PFSK-1 (cell line): ENCODE results near the gene LONP1.

Experiments used
- FOXP2 ChIP-seq: optimal IDR thresholded peaks from 2 replicates; pipeline ENCODE3; 2011; ENCODE audit warnings: borderline replicate concordance, control low read depth, inconsistent platforms; ENCODE audit not compliant: insufficient read depth; ENCODE audit errors: extremely low read length, extremely low read depth
- POLR2AphosphoS5 ChIP-seq: IDR thresholded peaks from 2 replicates; pipeline ENCODE4 v1.6.1; 2012; ENCODE audit warnings: low read depth, mild to moderate bottlenecking, control low read depth, low read length, moderate library complexity
- SIN3A ChIP-seq: IDR thresholded peaks from 2 replicates; pipeline ENCODE4 v1.6.1; 2012; ENCODE audit warnings: mild to moderate bottlenecking, low read length, moderate library complexity, borderline replicate concordance; ENCODE audit not compliant: insufficient read depth
- TAF1 ChIP-seq: IDR thresholded peaks from 2 replicates; pipeline ENCODE4 v1.6.1; 2012; ENCODE audit warnings: low read length, control low read depth, borderline replicate concordance; ENCODE audit not compliant: insufficient read depth
- TF ChIP-seq, protein P1 (sequence below), 2 experiments: IDR thresholded peaks; 2 replicates each; pipeline versions ENCODE4 v1.6.1 to v1.8.0; 2011 to 2012; ENCODE audit warnings: low read depth in 2 of 2, low read length in 2 of 2, control low read depth in 1 of 2, inconsistent platforms in 1 of 2, mild to moderate bottlenecking in 1 of 2, moderate library complexity in 1 of 2; ENCODE audit not compliant: insufficient read depth in 1 of 2

LONP1 gene

DNA sequence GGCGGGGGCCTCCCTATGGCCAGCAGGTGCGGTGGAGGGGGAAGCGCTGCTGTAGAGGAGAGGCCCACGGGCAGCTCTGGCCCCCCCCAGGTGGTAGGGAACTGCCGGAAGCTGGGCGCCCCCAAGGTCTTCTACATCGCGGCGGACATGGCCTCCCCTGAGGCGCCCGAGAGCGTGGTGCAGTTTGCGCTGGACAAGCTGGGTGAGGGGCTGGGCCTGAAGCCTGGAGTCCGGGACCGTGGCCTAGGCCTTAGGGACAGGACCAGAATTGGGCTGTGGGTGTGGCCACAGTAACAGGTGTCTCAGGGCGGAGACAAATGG lies 33.7 kb downstream of the LONP1 start:
- TF ChIP-seq SIN3A, result no peak
- TF ChIP-seq POLR2AphosphoS5, result no peak
- no peak for TF ChIP-seq TAF1
- no peak for TF ChIP-seq FOXP2
- TF ChIP-seq, protein P1, sequence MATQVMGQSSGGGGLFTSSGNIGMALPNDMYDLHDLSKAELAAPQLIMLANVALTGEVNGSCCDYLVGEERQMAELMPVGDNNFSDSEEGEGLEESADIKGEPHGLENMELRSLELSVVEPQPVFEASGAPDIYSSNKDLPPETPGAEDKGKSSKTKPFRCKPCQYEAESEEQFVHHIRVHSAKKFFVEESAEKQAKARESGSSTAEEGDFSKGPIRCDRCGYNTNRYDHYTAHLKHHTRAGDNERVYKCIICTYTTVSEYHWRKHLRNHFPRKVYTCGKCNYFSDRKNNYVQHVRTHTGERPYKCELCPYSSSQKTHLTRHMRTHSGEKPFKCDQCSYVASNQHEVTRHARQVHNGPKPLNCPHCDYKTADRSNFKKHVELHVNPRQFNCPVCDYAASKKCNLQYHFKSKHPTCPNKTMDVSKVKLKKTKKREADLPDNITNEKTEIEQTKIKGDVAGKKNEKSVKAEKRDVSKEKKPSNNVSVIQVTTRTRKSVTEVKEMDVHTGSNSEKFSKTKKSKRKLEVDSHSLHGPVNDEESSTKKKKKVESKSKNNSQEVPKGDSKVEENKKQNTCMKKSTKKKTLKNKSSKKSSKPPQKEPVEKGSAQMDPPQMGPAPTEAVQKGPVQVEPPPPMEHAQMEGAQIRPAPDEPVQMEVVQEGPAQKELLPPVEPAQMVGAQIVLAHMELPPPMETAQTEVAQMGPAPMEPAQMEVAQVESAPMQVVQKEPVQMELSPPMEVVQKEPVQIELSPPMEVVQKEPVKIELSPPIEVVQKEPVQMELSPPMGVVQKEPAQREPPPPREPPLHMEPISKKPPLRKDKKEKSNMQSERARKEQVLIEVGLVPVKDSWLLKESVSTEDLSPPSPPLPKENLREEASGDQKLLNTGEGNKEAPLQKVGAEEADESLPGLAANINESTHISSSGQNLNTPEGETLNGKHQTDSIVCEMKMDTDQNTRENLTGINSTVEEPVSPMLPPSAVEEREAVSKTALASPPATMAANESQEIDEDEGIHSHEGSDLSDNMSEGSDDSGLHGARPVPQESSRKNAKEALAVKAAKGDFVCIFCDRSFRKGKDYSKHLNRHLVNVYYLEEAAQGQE (IDR thresholded peaks at IDR 0.05; ENCODE audit: insufficient read depth in 1 of 2, low read depth in 2 of 2, low read length in 2 of 2), result no peak

- no peak for TF ChIP-seq SIN3A
- no peak for TF ChIP-seq POLR2AphosphoS5
- TF ChIP-seq TAF1, result no peak
- TF ChIP-seq, protein P1 (IDR thresholded peaks at IDR 0.05; ENCODE audit: insufficient read depth in 1 of 2, low read depth in 2 of 2, low read length in 2 of 2), result no peak
- TF ChIP-seq FOXP2, result no peak
Observed at GRCh38 chr19:5684694-5685430, 35.1 kb downstream of the LONP1 start.

GRCh38 chr19:5683177-5683886 lies 36.6 kb downstream of the LONP1 start:
- TF ChIP-seq SIN3A, result no peak
- TF ChIP-seq FOXP2, result no peak
- TF ChIP-seq POLR2AphosphoS5, result no peak
- TF ChIP-seq, protein P1 (IDR thresholded peaks at IDR 0.05; ENCODE audit: insufficient read depth in 1 of 2, low read depth in 2 of 2, low read length in 2 of 2), result no peak
- no peak for TF ChIP-seq TAF1

- TF ChIP-seq FOXP2, result no peak
Observed at GRCh38 chr19:5682107-5682482, 37.9 kb downstream of the LONP1 start.

- no peak for TF ChIP-seq FOXP2
- no peak for TF ChIP-seq TAF1
- TF ChIP-seq, protein P1 (IDR thresholded peaks at IDR 0.05; ENCODE audit: insufficient read depth in 1 of 2, low read depth in 2 of 2, low read length in 2 of 2), result no peak
- TF ChIP-seq POLR2AphosphoS5, result no peak
- no peak for TF ChIP-seq SIN3A
Observed at GRCh38 chr19:5681391-5682106, 38.4 kb downstream of the LONP1 start.
